Measurements from ENCODE around the gene FBXO28. TPM values are rescaled to one million over a fixed set of nuclear protein-coding genes. Genes with fewer than 3 reads are reported as not detected.
"Not testable (repeated sequence)": the region's sequence is repeated elsewhere in the genome, so short reads cannot be mapped to it uniquely, and the experiment has no call there.

Gene FBXO28, protein sequence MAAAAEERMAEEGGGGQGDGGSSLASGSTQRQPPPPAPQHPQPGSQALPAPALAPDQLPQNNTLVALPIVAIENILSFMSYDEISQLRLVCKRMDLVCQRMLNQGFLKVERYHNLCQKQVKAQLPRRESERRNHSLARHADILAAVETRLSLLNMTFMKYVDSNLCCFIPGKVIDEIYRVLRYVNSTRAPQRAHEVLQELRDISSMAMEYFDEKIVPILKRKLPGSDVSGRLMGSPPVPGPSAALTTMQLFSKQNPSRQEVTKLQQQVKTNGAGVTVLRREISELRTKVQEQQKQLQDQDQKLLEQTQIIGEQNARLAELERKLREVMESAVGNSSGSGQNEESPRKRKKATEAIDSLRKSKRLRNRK
- total RNA-seq, result 29.6 TPM

DNA sequence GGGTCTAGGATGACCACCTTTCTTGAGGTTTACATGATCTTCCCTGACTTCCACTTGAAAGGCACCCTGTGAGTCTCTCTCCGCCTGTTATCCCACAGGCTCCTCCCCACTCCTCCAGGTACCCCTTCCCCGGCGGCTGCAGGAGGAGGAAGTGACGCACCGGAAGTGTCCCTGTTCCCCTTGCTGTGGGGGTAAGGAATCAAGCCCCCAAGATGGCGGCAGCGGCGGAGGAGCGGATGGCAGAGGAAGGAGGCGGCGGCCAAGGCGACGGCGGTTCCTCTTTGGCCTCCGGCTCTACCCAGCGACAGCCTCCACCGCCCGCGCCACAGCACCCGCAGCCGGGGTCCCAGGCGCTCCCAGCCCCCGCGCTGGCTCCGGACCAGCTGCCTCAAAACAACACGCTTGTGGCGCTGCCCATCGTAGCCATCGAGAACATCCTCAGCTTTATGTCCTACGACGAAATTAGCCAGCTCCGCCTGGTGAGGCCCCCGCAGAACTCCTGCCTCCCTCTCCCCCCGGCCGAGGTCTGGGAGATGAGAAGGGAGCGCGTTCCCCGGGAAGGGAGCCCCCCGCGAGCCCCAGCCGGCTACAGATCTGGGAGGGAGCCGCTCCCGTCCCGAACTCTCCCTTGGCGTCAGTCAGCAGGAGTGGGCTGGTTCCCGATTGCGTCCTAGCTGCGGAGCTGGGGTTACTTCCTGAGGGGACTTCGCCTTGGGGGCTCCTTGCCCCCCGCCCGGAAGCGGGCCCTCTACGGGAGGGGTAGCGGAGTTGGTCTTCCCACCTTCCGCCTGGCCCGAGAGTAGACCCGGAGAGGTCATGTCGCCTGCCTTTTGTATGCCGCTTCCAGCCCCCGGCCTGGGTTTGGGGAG is at the start of gene FBXO28:
Gene FBXO28, plus strand, starts transcription at position 194 of the 869 bp plus-strand sequence. Its CDS starts 19 bp downstream, at position 213.
- DNase-seq (ENCODE audit: low spot score), result peak; percentile 94

DNA sequence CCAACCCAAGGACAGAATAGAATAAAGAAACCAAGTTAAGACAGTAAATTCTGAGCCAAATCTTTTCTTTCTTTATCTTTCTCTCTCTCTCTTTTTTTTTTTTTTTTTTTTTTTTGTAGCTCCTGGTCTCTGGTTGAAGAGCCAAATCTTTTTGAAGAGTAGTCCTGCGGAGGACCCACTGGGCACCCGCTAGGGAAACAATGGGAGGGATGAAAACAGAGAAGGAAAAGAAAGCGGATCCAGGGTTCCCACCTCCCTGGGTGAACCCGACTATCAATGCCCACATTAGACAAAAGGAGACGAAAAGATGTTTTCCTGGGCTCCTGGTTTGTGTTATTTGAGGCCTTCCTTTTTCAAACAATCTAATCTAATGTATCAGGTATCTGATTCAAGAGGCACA is 49.8 kb upstream of the FBXO28 start:
- DNase-seq (ENCODE audit: low spot score), result no peak

DNA sequence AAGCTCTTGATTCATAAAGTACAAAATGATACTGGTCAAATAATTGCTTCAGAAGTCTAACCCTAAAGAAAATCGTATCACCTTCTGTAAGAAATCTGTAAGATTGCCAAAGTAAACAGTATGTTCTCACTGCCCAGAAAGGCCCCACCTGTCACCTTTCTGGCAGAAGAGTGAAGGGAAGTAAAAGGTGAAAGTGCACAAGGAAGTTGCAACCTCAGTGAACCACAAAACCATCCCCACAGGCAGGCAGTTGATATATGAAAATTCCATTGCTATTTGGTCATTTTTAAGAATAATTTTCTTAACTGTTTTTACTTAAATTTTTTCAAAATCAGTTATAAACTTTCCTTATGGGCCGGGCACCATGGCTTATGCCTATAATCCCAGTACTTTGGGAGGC is 48.5 kb upstream of the FBXO28 start:
- peak; percentile 70 for DNase-seq (ENCODE audit: low spot score)

DNA sequence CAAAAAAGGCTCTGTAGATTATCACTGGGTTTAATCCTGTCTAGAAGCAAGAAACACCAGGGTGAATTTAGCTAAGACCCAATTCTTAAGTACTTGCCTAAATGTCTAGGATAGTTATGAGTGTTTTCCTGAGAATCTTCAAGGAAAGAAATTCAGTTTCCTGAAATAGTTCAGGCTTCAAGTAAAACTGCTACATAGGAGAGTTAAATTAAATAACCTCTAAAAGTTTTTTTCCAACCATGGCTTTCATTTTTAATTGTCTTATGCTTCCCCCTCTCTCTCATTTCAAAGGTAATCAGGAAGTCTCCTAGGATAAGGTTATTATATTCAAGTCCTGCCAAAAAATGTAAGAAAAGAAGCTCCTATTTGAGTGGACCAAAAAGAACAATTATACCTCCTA is 46.7 kb upstream of the FBXO28 start:
- DNase-seq (ENCODE audit: low spot score), result no peak

DNA sequence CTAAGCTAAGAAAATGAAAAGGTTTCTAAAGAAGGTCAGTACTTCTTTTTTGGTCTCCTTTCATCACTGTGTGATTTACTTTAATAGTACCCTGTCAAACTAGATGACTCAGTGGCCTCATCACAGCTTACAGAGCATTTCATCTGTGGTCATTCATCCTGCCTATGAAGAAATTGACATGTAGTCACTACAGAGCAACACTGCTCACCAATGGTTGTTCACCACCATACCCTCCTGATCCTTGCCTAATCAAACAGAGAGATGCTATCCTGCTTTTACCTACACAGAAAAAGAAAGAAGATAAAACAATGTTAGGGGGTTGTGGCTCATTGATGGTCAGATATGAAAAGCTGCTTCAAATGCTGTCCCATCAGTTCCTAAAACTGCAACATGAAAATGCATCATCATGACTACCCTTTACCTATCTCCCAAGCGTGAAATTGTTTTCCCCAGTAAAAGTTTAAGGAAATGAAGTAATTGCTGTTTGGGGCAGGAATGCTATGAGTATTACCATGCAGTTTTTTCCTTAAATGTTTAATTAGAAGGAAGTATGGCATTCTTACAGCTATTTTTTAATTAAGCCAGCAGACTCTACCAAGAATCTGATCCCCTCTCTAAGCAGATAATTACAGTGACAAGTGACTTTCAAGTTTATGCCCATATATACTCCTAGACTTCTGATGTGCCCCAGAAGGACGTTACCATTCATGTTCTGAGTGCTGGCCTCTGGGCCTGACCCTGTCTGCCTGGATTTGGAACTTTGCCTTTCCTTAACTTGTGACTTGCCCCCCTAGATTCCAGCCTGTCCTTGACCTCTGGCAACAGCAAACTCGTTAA is 46.1 kb upstream of the FBXO28 start:
- no peak for DNase-seq (ENCODE audit: low spot score)

DNA sequence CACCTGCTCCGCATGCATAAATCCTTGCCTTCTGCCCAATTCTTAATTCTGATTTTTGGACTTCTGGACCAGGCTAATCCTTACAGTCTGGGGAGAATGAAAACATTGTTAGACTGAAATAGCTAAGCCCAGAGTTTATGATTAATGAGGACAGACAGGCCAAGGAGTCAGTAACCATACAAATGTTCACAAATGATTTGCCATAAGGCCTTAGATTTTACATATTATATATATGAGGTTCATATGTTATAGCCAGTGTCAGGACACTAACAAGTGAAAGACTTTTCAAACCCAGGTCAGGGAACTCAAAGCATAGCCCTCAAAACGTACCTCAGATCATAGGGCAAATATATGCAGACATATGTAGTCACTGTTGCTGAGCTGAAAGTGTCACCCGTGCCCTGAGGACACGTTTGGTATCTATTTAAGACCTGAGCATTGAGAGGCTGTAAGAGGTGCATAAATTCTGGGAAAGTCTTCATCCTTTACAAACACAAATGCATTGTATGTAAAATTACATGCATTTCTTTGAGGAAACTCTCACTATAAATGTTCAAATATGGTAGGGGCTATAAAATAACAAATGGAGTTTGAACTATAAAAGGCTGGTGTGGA is 45.3 kb upstream of the FBXO28 start:
- DNase-seq (ENCODE audit: low spot score), result no peak

DNA sequence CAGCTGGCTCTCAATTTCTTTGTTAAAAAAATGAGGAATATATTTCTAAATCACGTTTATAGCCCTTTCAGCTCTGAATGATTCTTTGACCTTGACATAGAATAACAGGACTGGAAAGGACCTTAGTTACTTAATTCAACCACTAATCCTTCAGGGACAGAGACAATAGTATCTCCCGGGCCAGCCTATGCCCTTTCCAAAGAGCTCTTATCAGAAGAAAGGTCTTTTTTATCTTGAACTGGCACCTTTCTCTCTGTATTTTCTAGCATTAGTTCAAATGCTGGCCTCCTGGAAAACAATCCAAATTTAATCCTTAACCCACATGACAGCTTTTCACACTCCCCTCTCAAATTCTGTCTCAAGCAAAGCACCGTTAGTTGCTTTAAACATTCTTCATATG is 44.8 kb upstream of the FBXO28 start:
- no peak for DNase-seq (ENCODE audit: low spot score)

DNA sequence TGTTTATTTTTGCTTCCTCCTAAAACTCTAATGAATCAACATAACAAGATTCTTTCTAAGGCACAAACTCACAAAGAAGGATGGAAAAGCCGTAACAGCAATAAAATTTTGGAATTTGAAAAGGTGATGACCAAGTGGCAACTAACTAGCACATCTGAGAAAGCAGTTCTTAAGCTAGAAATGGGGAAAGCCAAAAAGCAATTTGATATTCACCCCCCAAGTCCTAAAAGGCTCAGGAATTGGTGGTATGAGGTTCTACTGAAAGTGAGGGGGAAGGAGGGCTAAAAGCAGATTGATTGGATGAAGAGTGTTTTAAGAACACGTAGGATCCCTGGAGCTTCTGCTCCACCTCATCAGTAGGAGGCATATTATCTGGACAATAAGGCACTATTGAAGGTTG is 43.4 kb upstream of the FBXO28 start:
- no peak for DNase-seq (ENCODE audit: low spot score)

DNA sequence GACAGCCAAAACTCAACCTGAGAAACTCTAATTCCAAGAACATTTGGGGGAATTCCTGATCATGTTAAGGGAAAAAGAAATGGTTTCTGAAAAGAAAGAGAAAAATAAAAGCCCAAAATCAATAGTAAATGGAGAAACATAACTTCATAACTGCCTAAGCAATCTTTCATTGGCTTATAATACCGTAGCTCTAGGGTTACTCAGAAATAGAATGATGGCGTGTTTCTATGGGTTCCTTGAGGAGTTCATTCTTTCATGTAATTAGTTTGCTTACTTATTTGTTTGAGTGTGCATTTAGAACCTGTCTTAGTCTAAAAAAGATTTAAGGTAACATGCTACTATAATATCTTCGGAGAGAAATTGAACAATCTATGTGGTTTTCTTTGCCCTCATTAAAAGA is 37.5 kb upstream of the FBXO28 start:
- no peak for DNase-seq (ENCODE audit: low spot score)

DNA sequence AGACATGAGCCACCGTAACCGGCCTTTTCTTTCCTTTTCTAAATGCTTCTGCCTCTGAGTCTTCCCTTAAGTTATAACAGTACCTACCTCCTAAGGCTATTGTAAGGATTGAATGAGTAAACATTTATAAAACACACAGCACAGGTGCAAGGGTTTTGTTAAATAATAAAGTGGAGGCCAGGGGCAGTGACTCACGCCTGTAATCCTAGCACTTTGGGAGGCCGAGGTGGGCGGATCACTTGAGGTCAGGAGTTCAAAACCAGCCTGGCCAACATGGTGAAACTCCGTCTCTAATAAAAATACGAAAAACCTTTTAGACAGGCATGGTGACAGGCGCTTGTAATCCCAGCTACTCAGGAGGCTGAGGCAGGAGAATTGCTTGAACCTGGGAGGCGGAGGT is 34.3 kb upstream of the FBXO28 start:
- DNase-seq (ENCODE audit: low spot score), result not testable (repeated sequence)

DNA sequence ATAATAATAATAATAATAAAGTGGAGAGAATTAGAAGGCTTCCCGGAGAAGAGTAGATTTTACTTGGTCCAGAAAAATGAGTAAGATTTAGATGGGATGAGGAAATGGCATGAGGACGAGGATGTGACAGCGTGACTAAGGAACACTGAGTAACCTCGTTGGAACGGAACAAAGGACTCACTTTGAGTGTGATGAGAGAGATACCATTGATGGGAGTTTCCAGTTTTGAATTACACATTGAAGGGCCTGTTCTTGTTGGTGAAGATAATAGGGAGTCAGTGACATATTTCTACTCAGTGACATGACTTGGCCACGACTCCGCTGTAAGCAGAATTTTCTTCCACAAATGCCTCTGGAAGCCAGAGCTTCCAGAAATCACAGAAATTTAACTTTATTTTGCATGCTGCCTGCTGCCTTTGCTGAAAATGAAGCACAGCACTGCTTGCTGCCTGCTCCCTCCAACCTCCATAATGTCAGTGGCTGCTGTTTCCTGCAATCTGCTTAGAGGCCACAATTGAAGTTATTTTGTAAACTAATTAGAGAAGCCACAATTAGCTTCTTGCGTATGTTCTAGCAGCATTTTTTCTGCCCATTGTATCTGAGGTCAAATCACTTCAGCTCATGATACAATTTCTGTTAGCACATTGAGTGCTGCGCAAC is 33.7 kb upstream of the FBXO28 start:
- DNase-seq (ENCODE audit: low spot score), result no peak

DNA sequence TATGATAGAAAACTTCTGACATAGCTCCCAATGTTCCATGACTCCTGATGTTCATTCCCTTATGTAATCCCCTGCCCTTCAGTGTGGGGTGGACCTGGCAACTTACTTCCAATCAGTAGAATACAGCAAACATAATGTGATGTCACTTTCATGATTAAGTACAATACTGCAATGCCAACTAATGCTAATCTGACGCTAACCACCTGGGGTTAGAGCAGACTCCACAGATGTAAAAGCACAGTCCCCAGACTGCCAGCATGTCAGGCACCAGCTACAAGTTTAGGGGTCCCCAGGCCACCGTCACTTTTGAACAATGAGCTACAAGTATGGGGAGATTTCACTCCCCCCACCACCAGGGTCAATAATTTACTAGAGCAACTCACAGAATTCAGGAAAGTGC is 32.3 kb upstream of the FBXO28 start:
- no peak for DNase-seq (ENCODE audit: low spot score)

DNA sequence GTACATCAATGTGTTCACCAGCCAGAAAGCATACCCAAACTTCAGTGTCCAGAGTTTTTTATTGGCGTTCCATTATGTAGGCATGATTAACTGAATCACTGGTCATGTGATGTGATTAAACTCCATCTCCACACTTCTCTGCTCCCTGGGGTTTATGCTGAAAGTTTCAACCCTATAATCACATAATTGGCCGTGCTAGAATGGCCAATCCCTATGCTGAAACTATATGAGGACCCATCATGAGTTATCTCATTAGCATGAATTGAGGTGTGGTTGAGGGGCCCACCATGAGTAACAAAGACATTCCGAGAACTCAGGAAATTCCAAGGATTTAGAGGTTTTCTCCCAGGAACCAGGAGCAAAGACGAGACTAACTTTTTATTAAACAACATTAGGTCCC is 31.8 kb upstream of the FBXO28 start:
- DNase-seq (ENCODE audit: low spot score), result no peak

DNA sequence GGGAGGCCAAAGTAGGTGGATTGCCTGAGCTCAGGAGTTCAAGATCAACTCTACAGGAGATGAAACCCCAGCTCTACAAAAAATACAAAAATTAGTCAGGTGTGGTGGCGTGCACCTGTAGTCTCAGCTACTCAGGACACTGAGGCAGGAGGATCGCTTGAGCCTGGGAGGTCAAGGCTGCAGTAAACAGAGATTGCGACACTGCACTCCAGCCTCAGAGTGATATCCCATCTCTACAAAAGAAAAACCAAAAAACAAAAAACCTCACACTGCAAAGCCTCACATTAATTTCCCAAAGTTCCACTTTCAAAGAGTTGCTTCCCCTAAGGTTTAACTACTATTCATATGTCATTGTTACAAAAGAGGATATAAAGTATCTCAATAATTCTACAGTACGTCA is 29.0 kb upstream of the FBXO28 start:
- DNase-seq (ENCODE audit: low spot score), result no peak

DNA sequence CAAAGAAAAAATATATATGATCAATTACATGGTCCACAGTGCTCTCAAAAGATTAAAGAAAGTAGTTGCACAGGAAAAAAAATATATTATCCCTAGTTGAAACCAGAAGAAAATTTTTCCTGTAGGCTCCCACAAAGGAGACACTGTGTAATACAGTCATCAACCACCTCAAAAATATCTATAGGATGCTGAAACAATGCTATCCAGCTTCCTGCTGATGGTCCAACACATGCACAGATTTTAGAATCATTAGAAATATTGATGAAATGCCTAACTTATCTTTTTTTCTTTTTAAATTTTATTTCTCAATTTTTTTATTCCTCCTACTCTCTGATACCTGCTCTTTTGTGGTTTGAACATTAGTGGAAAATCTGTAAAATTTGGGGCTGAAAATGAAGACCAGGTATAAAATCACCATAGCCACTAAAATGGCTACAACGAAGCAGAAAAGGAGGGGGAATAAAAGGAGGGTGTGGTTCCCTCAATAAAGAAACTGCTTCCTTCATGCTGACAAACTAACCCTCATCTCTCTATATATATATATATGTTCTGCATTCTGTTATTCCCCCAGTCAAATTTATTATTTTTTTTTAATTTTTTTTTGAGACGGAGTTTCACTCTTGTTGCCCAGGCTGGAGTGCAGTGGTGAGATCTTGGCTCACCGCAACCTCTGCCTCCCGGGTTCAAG is 28.3 kb upstream of the FBXO28 start:
- no peak for DNase-seq (ENCODE audit: low spot score)

DNA sequence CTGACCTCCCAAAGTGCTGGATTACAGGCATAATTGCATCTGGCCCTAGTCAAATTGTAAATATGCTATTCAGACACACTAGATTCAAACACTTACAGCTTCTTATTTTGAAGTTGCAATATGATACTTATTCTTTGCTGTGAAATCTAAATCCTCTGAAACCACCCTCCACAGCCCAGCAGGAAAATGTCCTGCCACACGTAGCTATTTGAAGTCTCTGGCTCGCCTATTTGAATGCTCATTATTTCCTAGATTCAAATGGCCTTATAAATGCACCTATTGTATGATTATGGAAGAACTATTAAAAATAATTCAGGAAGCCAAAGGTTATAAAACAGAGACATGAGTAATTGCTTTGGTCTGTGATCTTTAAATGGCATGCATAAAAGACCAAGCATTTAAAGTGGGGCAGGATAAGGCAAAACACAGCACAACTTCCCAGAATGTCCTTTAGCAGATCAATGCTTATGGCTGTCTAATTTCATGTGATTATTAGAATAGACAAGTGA is 26.6 kb upstream of the FBXO28 start:
- no peak for DNase-seq (ENCODE audit: low spot score)

DNA sequence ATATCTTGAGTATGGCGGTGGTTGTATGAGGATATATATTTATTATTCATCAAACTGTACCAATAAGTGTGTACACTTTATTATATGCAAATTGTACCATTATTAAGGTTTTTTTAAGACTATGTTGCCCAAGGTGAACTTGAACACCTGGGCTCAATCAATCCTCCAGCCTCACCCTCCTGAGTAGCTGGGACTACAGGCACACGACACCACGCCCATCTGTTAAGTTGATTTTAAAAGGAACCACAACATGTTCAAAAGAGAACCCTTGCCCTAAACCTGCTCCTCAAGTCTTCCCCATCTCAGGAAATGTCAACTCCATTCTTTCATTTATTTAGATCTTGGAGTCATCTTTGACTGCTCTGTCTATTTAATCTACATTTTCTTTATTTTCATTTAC is 24.3 kb upstream of the FBXO28 start:
- DNase-seq (ENCODE audit: low spot score), result no peak

DNA sequence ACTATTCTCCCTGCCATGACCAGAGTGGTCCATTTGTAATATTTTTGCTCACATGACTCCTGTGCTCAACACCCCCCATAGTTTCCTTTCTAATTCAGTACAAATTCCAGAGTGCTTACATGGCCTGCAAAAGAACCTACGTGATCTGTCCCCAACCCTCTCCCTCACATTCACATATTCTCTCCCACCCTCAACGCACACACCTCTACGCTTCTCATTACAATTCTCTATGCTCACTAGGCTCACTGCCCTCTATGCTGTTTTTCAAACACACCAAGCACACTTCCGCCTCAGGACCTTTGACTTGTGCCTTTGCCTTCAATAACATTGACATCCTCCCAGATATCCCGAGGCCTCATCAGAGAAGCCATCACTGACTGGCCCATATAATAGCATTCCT is 23.8 kb upstream of the FBXO28 start:
- no peak for DNase-seq (ENCODE audit: low spot score)

DNA sequence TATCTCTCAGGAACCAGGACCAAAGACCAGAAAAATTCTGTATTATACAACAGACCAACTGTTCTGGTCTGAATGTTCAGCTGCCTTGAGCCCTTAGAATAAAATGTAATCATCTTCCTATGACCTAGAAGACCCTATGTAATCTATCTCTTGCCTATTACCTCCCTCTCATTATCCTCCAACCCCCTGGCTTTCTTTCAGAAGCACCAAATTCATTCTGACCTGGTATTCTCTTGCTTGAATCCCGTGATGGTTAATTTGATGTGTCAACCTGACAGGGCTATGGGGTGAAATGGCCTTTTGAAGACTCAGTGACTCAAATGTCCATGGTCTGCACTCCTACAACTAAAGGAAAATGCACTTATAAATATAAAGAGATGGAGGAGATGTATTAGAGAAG is 21.8 kb upstream of the FBXO28 start:
- DNase-seq (ENCODE audit: low spot score), result no peak

DNA sequence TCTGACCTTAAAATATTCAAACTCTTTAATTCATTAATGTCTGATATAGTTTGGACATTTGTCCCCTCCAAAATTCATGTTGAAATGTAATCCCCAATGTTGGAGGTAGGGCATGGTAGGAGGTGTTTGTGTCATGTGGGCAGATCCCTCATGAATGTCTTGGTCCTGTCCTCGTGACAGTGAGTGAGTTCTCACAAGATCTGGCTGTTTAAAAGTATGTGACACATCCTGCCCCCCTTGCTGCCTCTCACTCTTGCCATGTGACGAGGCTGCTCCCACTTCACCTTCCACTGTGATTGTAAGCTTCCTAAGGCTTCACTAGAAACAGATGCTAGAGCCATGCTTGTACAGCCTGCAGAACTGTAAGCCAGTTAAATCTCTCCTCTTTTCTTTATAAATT is 21.3 kb upstream of the FBXO28 start:
- no peak for DNase-seq (ENCODE audit: low spot score)

Data from mucosa of gallbladder (tissue), 1 donor.